IMR-90 (cell line): ENCODE results near the gene RUNX1. TPM values are rescaled to one million over a fixed set of nuclear protein-coding genes. Genes with fewer than 3 reads are reported as not detected.

Experiments
- ATAC-seq: fragments of 200-7000 bp; cut with Tn5 transposase; 2 replicates; pipeline ENCODE4 v1.9.1; 2020; ENCODE audit warnings: low read depth, mild to moderate bottlenecking, moderate library complexity
- BruUV-seq: library from RNA; stranded (reverse); fragments of 400-500 nt; replicated peaks from 2 replicates; lab custom pipeline; 2021; lab: Mats Ljungman, UMichigan
- CTCF ChIA-PET: fragments of 300-600 bp; formaldehyde crosslinking; extraction: SDS; loops from one replicate; lab custom pipeline; 2021; ENCODE audit warnings: antibody characterized with exemption; lab: Yijun Ruan, JAX
- POLR2A ChIA-PET: fragments of 300-600 bp; sonication (Branson Sonifier 250); formaldehyde crosslinking; loops from one replicate; lab custom pipeline; 2022; ENCODE audit warnings: antibody characterized with exemption; ENCODE audit not compliant: unreplicated experiment; lab: Charles Lee
- DNase-seq: peaks from one replicate; pipeline ENCODE4 v3.0.0; 2013
- H2AFZ ChIP-seq: replicated peaks from 2 replicates; pipeline ENCODE3; 2013; ENCODE audit warnings: low read length, mild to moderate bottlenecking; ENCODE audit not compliant: poor library complexity
- H2AK5ac ChIP-seq: 2 replicates; pipeline ENCODE4 v1.6.1; 2013; ENCODE audit warnings: low read depth, low read length, inconsistent platforms
- H2AK9ac ChIP-seq: replicated peaks from 2 replicates; pipeline ENCODE3; 2013; ENCODE audit warnings: mild to moderate bottlenecking, low read depth, low read length, moderate library complexity; ENCODE audit not compliant: poor library complexity
- H2BK120ac ChIP-seq: 2 replicates; pipeline ENCODE4 v1.6.1; 2013; ENCODE audit warnings: low read depth, low read length, inconsistent platforms
- H2BK15ac ChIP-seq: 3 replicates; pipeline ENCODE4 v1.6.1; 2013; ENCODE audit warnings: low read depth, low read length, inconsistent platforms
- H2BK20ac ChIP-seq: 2 replicates; pipeline ENCODE4 v1.6.1; 2013; ENCODE audit warnings: low read depth, mild to moderate bottlenecking, inconsistent platforms, low read length, moderate library complexity
- H2BK5ac ChIP-seq: 2 replicates; pipeline ENCODE4 v1.6.1; 2013; ENCODE audit warnings: mild to moderate bottlenecking, low read depth, low read length, inconsistent platforms; ENCODE audit not compliant: poor library complexity, severe bottlenecking
- H3K14ac ChIP-seq: replicated peaks from 2 replicates; pipeline ENCODE4 v1.6.1; 2013; ENCODE audit warnings: low read depth, low read length, inconsistent platforms
- H3K18ac ChIP-seq: 2 replicates; pipeline ENCODE4 v1.6.1; 2013; ENCODE audit warnings: low read depth, low read length, control low read depth
- H3K23ac ChIP-seq: 2 replicates; pipeline ENCODE4 v1.6.1; 2013; ENCODE audit warnings: low read depth, low read length, inconsistent platforms
- H3K27ac ChIP-seq: 2 replicates; pipeline ENCODE4 v1.5.1; 2013; ENCODE audit warnings: mild to moderate bottlenecking, control low read depth, low read length; ENCODE audit not compliant: insufficient read depth
- H3K27me3 ChIP-seq: 2 replicates; pipeline ENCODE4 v1.6.1; 2013; ENCODE audit warnings: low read length; ENCODE audit not compliant: control insufficient read depth, insufficient read depth
- H3K36me3 ChIP-seq: 2 replicates; pipeline ENCODE4 v1.6.1; 2013; ENCODE audit warnings: low read length, mixed read lengths; ENCODE audit not compliant: control insufficient read depth, insufficient read depth
- H3K4ac ChIP-seq: 2 replicates; pipeline ENCODE4 v1.6.1; 2013; ENCODE audit warnings: low read depth, low read length, inconsistent platforms
- H3K4me1 ChIP-seq: 2 replicates; pipeline ENCODE4 v1.6.1; 2013; ENCODE audit warnings: low read length, mixed read lengths; ENCODE audit not compliant: control insufficient read depth, insufficient read depth
- H3K4me2 ChIP-seq: 2 replicates; pipeline ENCODE4 v1.6.1; 2013; ENCODE audit warnings: low read depth, mild to moderate bottlenecking, control low read depth, low read length, moderate library complexity
- H3K4me3 ChIP-seq: 2 replicates; pipeline ENCODE4 v1.5.1; 2013; ENCODE audit warnings: low read depth, mild to moderate bottlenecking, control low read depth, low read length, moderate library complexity; ENCODE audit not compliant: insufficient read depth
- H3K56ac ChIP-seq: 2 replicates; pipeline ENCODE4 v1.6.1; 2013; ENCODE audit warnings: low read length, inconsistent platforms; ENCODE audit not compliant: insufficient read depth; ENCODE audit errors: extremely low read depth
- H3K79me1 ChIP-seq, 2 experiments: 2 replicates each; pipeline ENCODE4 v1.6.1; 2013; ENCODE audit warnings: low read length in 2 of 2, inconsistent platforms in 1 of 2, low read depth in 1 of 2
- H3K9ac ChIP-seq: 2 replicates; pipeline ENCODE4 v1.6.1; 2013; ENCODE audit warnings: low read depth, low read length, control low read depth
- H3K9me1 ChIP-seq: 2 replicates; pipeline ENCODE4 v1.6.1; 2013; ENCODE audit warnings: low read length, inconsistent platforms; ENCODE audit not compliant: insufficient read depth
- H3K9me3 ChIP-seq: 2 replicates; pipeline ENCODE4 v1.6.1; 2013; ENCODE audit warnings: low read length; ENCODE audit not compliant: control insufficient read depth, insufficient read depth
- H4K20me1 ChIP-seq: 2 replicates; pipeline ENCODE4 v1.6.1; 2013; ENCODE audit warnings: low read length, inconsistent platforms; ENCODE audit not compliant: insufficient read depth
- H4K5ac ChIP-seq: 2 replicates; pipeline ENCODE4 v1.6.1; 2013; ENCODE audit warnings: mild to moderate bottlenecking, low read depth, low read length, control low read depth
- H4K8ac ChIP-seq, 2 experiments: 2 replicates each; pipeline ENCODE4 v1.6.1; 2013; ENCODE audit warnings: low read depth in 2 of 2, low read length in 2 of 2, control low read depth in 1 of 2, inconsistent platforms in 1 of 2
- H4K91ac ChIP-seq: 2 replicates; pipeline ENCODE4 v1.6.1; 2013; ENCODE audit warnings: low read depth, low read length, inconsistent platforms; ENCODE audit not compliant: insufficient read depth
- BHLHE40 ChIP-seq: fragments of 150-350 bp; IDR thresholded peaks from 2 replicates; pipeline ENCODE4 v1.6.1; 2016; ENCODE audit warnings: mild to moderate bottlenecking, low read depth, low read length
- CEBPB ChIP-seq: IDR thresholded peaks from 2 replicates; pipeline ENCODE4 v1.6.1; 2012; ENCODE audit warnings: low read depth, low read length, improper control_type of control experiment
- CHD1 ChIP-seq: IDR thresholded peaks from 2 replicates; pipeline ENCODE4 v1.6.1; 2012; ENCODE audit warnings: low read depth, low read length, improper control_type of control experiment
- CTCF ChIP-seq: conservative IDR thresholded peaks from 2 replicates; pipeline ENCODE4 v1.5.1; 2012; ENCODE audit warnings: mild to moderate bottlenecking, low read depth, low read length, improper control_type of control experiment
- ELK1 ChIP-seq: fragments of 150-350 bp; IDR thresholded peaks from 2 replicates; pipeline ENCODE4 v1.6.1; 2016; ENCODE audit warnings: low read depth, mild to moderate bottlenecking, low read length, moderate library complexity, borderline replicate concordance
- FOS ChIP-seq: fragments of 150-350 bp; IDR thresholded peaks from 2 replicates; pipeline ENCODE4 v1.6.1; 2016; ENCODE audit warnings: low read depth, low read length
- MAFK ChIP-seq: IDR thresholded peaks from 2 replicates; pipeline ENCODE4 v1.6.1; 2012; ENCODE audit warnings: low read depth, low read length, improper control_type of control experiment
- MAZ ChIP-seq: IDR thresholded peaks from 2 replicates; pipeline ENCODE4 v1.6.1; 2012; ENCODE audit warnings: low read depth, mild to moderate bottlenecking, low read length, improper control_type of control experiment, moderate library complexity, borderline replicate concordance
- MXI1 ChIP-seq: IDR thresholded peaks from 2 replicates; pipeline ENCODE4 v1.6.1; 2012; ENCODE audit warnings: low read depth, mild to moderate bottlenecking, low read length, moderate library complexity, borderline replicate concordance
- NFE2L2 ChIP-seq: fragments of 150-350 bp; IDR thresholded peaks from 2 replicates; pipeline ENCODE4 v1.6.1; 2016; ENCODE audit warnings: low read depth, mild to moderate bottlenecking, low read length
- POLR2A ChIP-seq: IDR thresholded peaks from 2 replicates; pipeline ENCODE4 v1.6.1; 2012; ENCODE audit warnings: mild to moderate bottlenecking, low read depth, low read length
- RAD21 ChIP-seq: IDR thresholded peaks from 2 replicates; pipeline ENCODE4 v1.6.1; 2012; ENCODE audit warnings: low read length, improper control_type of control experiment
- RFX5 ChIP-seq: IDR thresholded peaks from 2 replicates; pipeline ENCODE4 v1.8.0; 2012; ENCODE audit warnings: low read depth, mild to moderate bottlenecking, low read length, moderate library complexity
- SMC3 ChIP-seq: fragments of 150-350 bp; IDR thresholded peaks from 2 replicates; pipeline ENCODE4 v1.6.1; 2016; ENCODE audit warnings: low read depth, mild to moderate bottlenecking, antibody characterized with exemption, low read length, moderate library complexity
- WGBS, 2 experiments: methylation state at CpG; one replicate each; pipeline versions ENCODE4 v1.1.5 to v1.1.7; 2013; ENCODE audit warnings: missing lambda C conversion rate in 2 of 2; ENCODE audit not compliant: insufficient read length in 1 of 2; ENCODE audit errors: extremely low coverage in 2 of 2; 5-methylcytosine and 5-hydroxymethylcytosine counted together
- dilution Hi-C: fragments of 300-500 bp; cut with HindIII; formaldehyde crosslinking; loops from one replicate; pipeline ENCODE4 v1.14.3; 2018; ENCODE audit warnings: low sequenced_read_pairs; ENCODE audit not compliant: unreplicated experiment
- in situ Hi-C: fragments of 300-500 bp; cut with MboI; formaldehyde crosslinking; loops from 3 replicates; pipeline ENCODE4 v1.14.3; 2019; ENCODE audit warnings: low sequenced_read_pairs, inconsistent platforms, mixed read lengths
- intact Hi-C: fragments of 100-400 bp; cut with micrococcal nuclease; formaldehyde crosslinking; loops from 2 replicates; pipeline ENCODE4 v1.10.0; 2022
- polyA plus RNA-seq, 3 experiments: library from polyadenylated mRNA; depleted of rRNA; stranded (reverse); fragments of >200 nt; gene quantifications; 2 replicates each; pipeline ENCODE4 v1.2.3, GENCODE V29; 2012; ENCODE audit warnings: low replicate concordance in 1 of 3
- total RNA-seq: library from RNA; depleted of rRNA; stranded (reverse); fragments of >200 nt; gene quantifications from 2 replicates; pipeline ENCODE4 v1.2.3, GENCODE V29; 2012
- TF ChIP-seq, protein P1 (sequence below): fragments of 150-350 bp; IDR thresholded peaks from 2 replicates; pipeline ENCODE4 v1.6.1; 2017; ENCODE audit warnings: mild to moderate bottlenecking, antibody characterized with exemption, low read length, low read depth

RUNX1 gene
- total and polyA plus RNA-seq, 2 of the 4 experiments (the other 2 are of a cell fraction): 34.5 to 56.5 TPM

GRCh38 chr21:34907461-34908418, 141.4 kb downstream of the RUNX1 start:
- H4K5ac ChIP-seq: no peak overlapping the region
- H3K9me3 ChIP-seq: no peaks in the 10 kb centered on the region
- H3K4me2 ChIP-seq: no peak overlapping the region
- intact Hi-C loops (no loop called here), dilution Hi-C loops (no loop called here), in situ Hi-C loops (no loop called here)
- no peak overlapping the region for H3K56ac ChIP-seq
- no peak overlapping the region for H2AK5ac ChIP-seq
- H3K79me1 ChIP-seq: no peaks in the 10 kb centered on the region
- no peak overlapping the region for H4K91ac ChIP-seq
- no TSS peak for BruUV-seq
- DNase-seq: no peak
- no CpG with 5 or more reads among the region's 7 CpGs for WGBS, 2 experiments
- no peak for ATAC-seq
- no peak overlapping the region for H2BK15ac ChIP-seq
- ChIA-PET CTCF (interaction anchor here (0.6 kb wide), 1 partner anchor 968 kb away, joined by 3 read pairs; no protein-coding TSS in a partner anchor), POLR2A (no interaction called here)
- H2AFZ ChIP-seq: no peak overlapping the region
- no peak overlapping the region for H4K8ac ChIP-seq
- H3K27ac ChIP-seq: no peak overlapping the region
- H3K9me1 ChIP-seq: peaks cover 3% of the 10 kb centered on the region; the same call in 1 of the 2 replicates
- no peak overlapping the region for H3K4me3 ChIP-seq
- no peak overlapping the region for H3K4ac ChIP-seq
- no peak overlapping the region for H3K23ac ChIP-seq
- no peak overlapping the region for H3K9ac ChIP-seq
- H3K27me3 ChIP-seq: no peaks in the 10 kb centered on the region
- no peak overlapping the region for H2BK20ac ChIP-seq
- no peak overlapping the region for H2AK9ac ChIP-seq
- no peak overlapping the region for H3K14ac ChIP-seq
- H2BK120ac ChIP-seq: no peak overlapping the region
- peaks cover 5% of the 10 kb centered on the region; the same call in 1 of the 2 replicates for H3K4me1 ChIP-seq
- H4K20me1 ChIP-seq: no peaks in the 10 kb centered on the region
- no peaks in the 10 kb centered on the region for H3K36me3 ChIP-seq
- H2BK5ac ChIP-seq: no peak overlapping the region
- H3K18ac ChIP-seq: no peak overlapping the region
- TF ChIP-seq CHD1 (no peak), BHLHE40 (no peak), RAD21 (no peak), NFE2L2 (no peak), MAZ (no peak), POLR2A (no peak), SMC3 (no peak), FOS (no peak), CEBPB (no peak), MAFK (no peak), ELK1 (no peak), CTCF (no peak), MXI1 (no peak), RFX5 (no peak)
- TF ChIP-seq, protein P1, sequence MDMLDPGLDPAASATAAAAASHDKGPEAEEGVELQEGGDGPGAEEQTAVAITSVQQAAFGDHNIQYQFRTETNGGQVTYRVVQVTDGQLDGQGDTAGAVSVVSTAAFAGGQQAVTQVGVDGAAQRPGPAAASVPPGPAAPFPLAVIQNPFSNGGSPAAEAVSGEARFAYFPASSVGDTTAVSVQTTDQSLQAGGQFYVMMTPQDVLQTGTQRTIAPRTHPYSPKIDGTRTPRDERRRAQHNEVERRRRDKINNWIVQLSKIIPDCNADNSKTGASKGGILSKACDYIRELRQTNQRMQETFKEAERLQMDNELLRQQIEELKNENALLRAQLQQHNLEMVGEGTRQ: no peak
